Thymus (tissue), 11 donors: ENCODE results near the gene MUC6. TPM values are rescaled to one million over a fixed set of nuclear protein-coding genes. Genes with fewer than 3 reads are reported as not detected.
"Not testable (repeated sequence)": the region's sequence is repeated elsewhere in the genome, so short reads cannot be mapped to it uniquely, and the experiment has no call there.

ENCODE experiments used
- DNase-seq, 9 donors: peaks; one replicate each; pipeline ENCODE4 v3.0.0-alpha.2; 2013; ENCODE audit warnings: low spot score in 9 of 9, low read depth in 6 of 9, missing footprints in 1 of 9
- H3K27ac ChIP-seq, 2 donors: one replicate each; pipeline ENCODE4 v1.5.1; 2013; ENCODE audit warnings: control low read depth in 1 of 2, low read depth in 1 of 2, low read length in 1 of 2, mild to moderate bottlenecking in 1 of 2, moderate library complexity in 1 of 2
- H3K27me3 ChIP-seq, 2 donors: one replicate each; pipeline ENCODE4 v1.5.1; 2013; ENCODE audit warnings: low read length in 1 of 2; ENCODE audit not compliant: control insufficient read depth in 2 of 2, insufficient read depth in 1 of 2
- H3K36me3 ChIP-seq, 2 donors: one replicate each; pipeline ENCODE4 v1.5.1; 2013; ENCODE audit warnings: low read length in 1 of 2, mild to moderate bottlenecking in 1 of 2, moderate library complexity in 1 of 2; ENCODE audit not compliant: control insufficient read depth in 2 of 2, insufficient read depth in 2 of 2
- H3K4me1 ChIP-seq, 2 donors: one replicate each; pipeline ENCODE4 v1.5.1; 2013; ENCODE audit warnings: low read length in 2 of 2; ENCODE audit not compliant: control insufficient read depth in 2 of 2, insufficient read depth in 2 of 2
- H3K4me3 ChIP-seq, 2 donors: one replicate each; pipeline ENCODE4 v1.5.1; 2013; ENCODE audit warnings: low read length in 2 of 2, control low read depth in 1 of 2, mild to moderate bottlenecking in 1 of 2
- H3K9me3 ChIP-seq, 2 donors: one replicate each; pipeline ENCODE4 v1.5.1; 2013; ENCODE audit warnings: low read length in 1 of 2, mild to moderate bottlenecking in 1 of 2; ENCODE audit not compliant: control insufficient read depth in 2 of 2, insufficient read depth in 1 of 2
- WGBS: extraction: QIAGEN DNeasy Blood & Tissue Kit; methylation state at CpG from one replicate; pipeline ENCODE4 v1.1.7; 2013; 5-methylcytosine and 5-hydroxymethylcytosine counted together
- polyA plus RNA-seq: library from polyadenylated mRNA; stranded (reverse); fragments of 200-250 nt; gene quantifications from one replicate; pipeline ENCODE4 v1.2.3, GENCODE V29; 2013
- total RNA-seq: library from RNA; stranded (reverse); fragments of 120-200 nt; gene quantifications from one replicate; pipeline ENCODE4 v1.2.4, GENCODE V29; 2013
- donor health status: healthy.

Gene MUC6
- total and polyA plus RNA-seq, 2 donors, result 0.16 to 0.19 TPM

- no peaks in the 10 kb centered on the region for H3K27me3 ChIP-seq
- H3K27ac ChIP-seq, result no peak overlapping the region
- peaks cover 39 to 67% of the 10 kb centered on the region in 2 donors for H3K36me3 ChIP-seq
- whole genome bisulfite sequencing, result 96% methylated on average over 16 of the region's 16 CpGs
- no peak for DNase-seq
- peaks cover 0 to 10% of the 10 kb centered on the region in 2 donors for H3K4me1 ChIP-seq
- no peak overlapping the region for H3K4me3 ChIP-seq
- H3K9me3 ChIP-seq, result no peaks in the 10 kb centered on the region
These were observed 57.7 kb downstream of the MUC6 start for GRCh38 chr11:978781-979180.

- H3K9me3 ChIP-seq, result no peaks in the 10 kb centered on the region
- H3K4me3 ChIP-seq, result no peak overlapping the region
- WGBS, result 96% methylated on average over 28 of the region's 28 CpGs
- peaks cover 0 to 10% of the 10 kb centered on the region in 2 donors for H3K4me1 ChIP-seq
- no peak overlapping the region for H3K27ac ChIP-seq
- no peaks in the 10 kb centered on the region for H3K27me3 ChIP-seq
- DNase-seq, result no peak
- peaks cover 40 to 72% of the 10 kb centered on the region in 2 donors for H3K36me3 ChIP-seq
These were observed 58.4 kb downstream of the MUC6 start for GRCh38 chr11:977830-978720.

GRCh38 chr11:976431-977160 lies 59.9 kb downstream of the MUC6 start:
- H3K36me3 ChIP-seq, result peaks cover 48 to 80% of the 10 kb centered on the region in 2 donors
- peak in 2 of 9 donors; percentile 18 to 20 for DNase-seq
- H3K4me3 ChIP-seq, result no peak overlapping the region
- 70% methylated on average over 26 of the region's 26 CpGs for WGBS
- no peaks in the 10 kb centered on the region for H3K27me3 ChIP-seq
- no peaks in the 10 kb centered on the region for H3K9me3 ChIP-seq
- H3K4me1 ChIP-seq, result peaks cover 0 to 10% of the 10 kb centered on the region in 2 donors
- H3K27ac ChIP-seq, result no peak overlapping the region

GRCh38 chr11:975827-976226 lies 60.7 kb downstream of the MUC6 start:
- Histone ChIP-seq H3K27ac (no peak overlapping the region), H3K4me3 (no peak overlapping the region), H3K27me3 (no peaks in the 10 kb centered on the region), H3K4me1 (peaks cover 4 to 11% of the 10 kb centered on the region in 2 donors), H3K36me3 (peaks cover 45 to 81% of the 10 kb centered on the region in 2 donors), H3K9me3 (no peaks in the 10 kb centered on the region)
- DNase-seq, result peak in 1 of 9 donors; percentile 36
- 87% methylated on average over 15 of the region's 15 CpGs for WGBS

GRCh38 chr11:975376-975775 lies 61.1 kb downstream of the MUC6 start:
- not testable (repeated sequence) for DNase-seq, H3K27me3 ChIP-seq, H3K4me3 ChIP-seq, H3K9me3 ChIP-seq, H3K27ac ChIP-seq
- WGBS, result 91% methylated on average over 41 of the region's 41 CpGs
- H3K4me1 ChIP-seq, result peaks cover 8 to 15% of the 10 kb centered on the region in 2 donors
- H3K36me3 ChIP-seq, result peaks cover 47 to 79% of the 10 kb centered on the region in 2 donors

- Histone ChIP-seq H3K4me3 (no peak overlapping the region), H3K27ac (no peak overlapping the region), H3K27me3 (no peaks in the 10 kb centered on the region), H3K4me1 (peaks cover 13 to 24% of the 10 kb centered on the region in 2 donors), H3K9me3 (no peaks in the 10 kb centered on the region), H3K36me3 (peaks cover 46 to 67% of the 10 kb centered on the region in 2 donors)
- DNase-seq, result no peak
- WGBS, result 98% methylated on average over 11 of the region's 11 CpGs
These were observed 63.3 kb downstream of the MUC6 start for GRCh38 chr11:973237-973636.

GRCh38 chr11:972523-973211 lies 63.9 kb downstream of the MUC6 start:
- 98% methylated on average over 26 of the region's 26 CpGs for WGBS
- no peak overlapping the region for H3K27ac ChIP-seq
- peaks cover 41 to 62% of the 10 kb centered on the region in 2 donors for H3K36me3 ChIP-seq
- no peaks in the 10 kb centered on the region for H3K9me3 ChIP-seq
- no peak for DNase-seq
- H3K4me3 ChIP-seq, result no peak overlapping the region
- peaks cover 13 to 24% of the 10 kb centered on the region in 2 donors for H3K4me1 ChIP-seq
- no peaks in the 10 kb centered on the region for H3K27me3 ChIP-seq

GRCh38 chr11:971731-972365 lies 64.7 kb downstream of the MUC6 start:
- 96% methylated on average over 31 of the region's 31 CpGs for WGBS
- Histone ChIP-seq H3K36me3 (peaks cover 33 to 53% of the 10 kb centered on the region in 2 donors), H3K4me1 (peaks cover 13 to 22% of the 10 kb centered on the region in 2 donors), H3K4me3 (no peak overlapping the region), H3K27me3 (no peaks in the 10 kb centered on the region), H3K27ac (no peak overlapping the region), H3K9me3 (no peaks in the 10 kb centered on the region)
- DNase-seq, result no peak
